ENCODE measurements around the gene SHISA9. TPM values are rescaled to one million over a fixed set of nuclear protein-coding genes. Genes with fewer than 3 reads are reported as not detected.
"Not testable (repeated sequence)": the region's sequence is repeated elsewhere in the genome, so short reads cannot be mapped to it uniquely, and the experiment has no call there.

SHISA9 gene
- total RNA-seq, 1 donor from 2014 or later = not detected

DNA sequence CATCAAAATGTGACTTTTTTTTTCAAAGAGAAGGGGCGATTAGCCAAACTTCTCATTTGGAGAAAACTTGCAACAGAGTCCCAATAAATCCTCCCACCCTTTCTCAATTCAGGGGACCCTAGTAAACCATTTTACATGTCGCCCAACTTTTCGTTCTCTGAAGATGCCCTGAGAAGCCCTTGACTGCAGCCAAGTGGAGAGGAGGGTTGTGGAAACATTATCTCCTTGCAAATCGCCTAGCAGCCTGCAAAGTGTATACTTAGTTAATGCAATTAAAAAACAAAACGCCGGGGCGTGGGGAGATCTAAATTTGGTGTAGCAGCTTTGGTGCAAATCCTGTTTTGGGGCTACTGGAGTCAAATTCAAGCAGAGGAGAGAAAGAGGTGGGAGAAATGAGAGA is 1.2 kb upstream of the SHISA9 start:
- DNase-seq (ENCODE audit: low read depth, low spot score) = no peak

DNA sequence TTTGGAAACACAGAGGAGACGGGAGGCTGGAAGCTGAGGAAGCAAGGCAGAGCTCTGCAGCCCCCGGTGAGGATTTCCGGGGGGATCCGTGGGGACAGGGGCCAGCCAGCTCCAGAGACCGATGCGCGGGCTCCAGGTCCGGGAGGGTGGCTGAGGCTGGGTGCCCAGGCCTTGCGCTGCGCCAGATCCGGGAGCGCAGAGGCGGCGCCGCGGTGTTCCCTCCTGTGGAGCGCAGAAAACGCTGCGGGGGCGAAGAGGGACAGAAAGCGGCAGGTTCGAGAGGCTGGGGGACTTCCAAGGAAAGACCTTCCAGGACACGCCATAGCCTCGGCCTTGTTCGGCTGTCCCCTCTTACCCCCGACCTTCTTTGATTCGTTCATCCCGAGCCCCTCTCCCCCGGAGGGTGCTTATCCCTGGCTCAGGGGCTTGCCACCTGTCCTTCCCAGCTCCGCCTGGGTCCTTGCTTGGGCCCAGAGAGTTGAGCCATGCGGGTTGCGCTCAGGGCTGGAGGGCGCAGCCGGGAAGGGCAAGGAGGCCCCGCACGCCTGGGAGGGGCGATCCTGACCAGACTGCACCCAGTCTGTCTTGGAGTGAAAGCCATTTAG is 697 bp upstream of the SHISA9 start:
- DNase-seq (ENCODE audit: low read depth, low spot score) = no peak

DNA sequence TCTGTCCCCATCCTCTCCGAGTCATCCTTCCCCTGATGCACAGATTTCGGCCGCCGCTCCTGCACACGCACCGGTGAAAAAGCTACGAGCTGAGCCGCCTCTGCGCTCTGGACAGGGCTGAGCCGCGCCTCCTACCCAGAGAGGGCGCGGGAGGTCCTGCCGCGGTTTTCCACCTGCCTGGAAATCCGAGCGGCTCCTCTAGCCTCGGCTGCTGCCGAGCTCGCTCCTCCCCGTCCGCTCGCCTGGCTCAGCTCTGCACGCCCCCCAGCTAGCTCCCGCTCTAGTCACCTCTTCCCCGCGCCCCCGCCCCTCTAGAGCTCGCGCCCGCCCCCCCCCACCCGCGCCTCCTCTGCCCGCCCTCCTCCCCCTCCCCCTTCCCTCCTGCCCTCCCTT is 198 bp upstream of the SHISA9 start:
- DNase-seq (ENCODE audit: low read depth, low spot score) = no peak

DNA sequence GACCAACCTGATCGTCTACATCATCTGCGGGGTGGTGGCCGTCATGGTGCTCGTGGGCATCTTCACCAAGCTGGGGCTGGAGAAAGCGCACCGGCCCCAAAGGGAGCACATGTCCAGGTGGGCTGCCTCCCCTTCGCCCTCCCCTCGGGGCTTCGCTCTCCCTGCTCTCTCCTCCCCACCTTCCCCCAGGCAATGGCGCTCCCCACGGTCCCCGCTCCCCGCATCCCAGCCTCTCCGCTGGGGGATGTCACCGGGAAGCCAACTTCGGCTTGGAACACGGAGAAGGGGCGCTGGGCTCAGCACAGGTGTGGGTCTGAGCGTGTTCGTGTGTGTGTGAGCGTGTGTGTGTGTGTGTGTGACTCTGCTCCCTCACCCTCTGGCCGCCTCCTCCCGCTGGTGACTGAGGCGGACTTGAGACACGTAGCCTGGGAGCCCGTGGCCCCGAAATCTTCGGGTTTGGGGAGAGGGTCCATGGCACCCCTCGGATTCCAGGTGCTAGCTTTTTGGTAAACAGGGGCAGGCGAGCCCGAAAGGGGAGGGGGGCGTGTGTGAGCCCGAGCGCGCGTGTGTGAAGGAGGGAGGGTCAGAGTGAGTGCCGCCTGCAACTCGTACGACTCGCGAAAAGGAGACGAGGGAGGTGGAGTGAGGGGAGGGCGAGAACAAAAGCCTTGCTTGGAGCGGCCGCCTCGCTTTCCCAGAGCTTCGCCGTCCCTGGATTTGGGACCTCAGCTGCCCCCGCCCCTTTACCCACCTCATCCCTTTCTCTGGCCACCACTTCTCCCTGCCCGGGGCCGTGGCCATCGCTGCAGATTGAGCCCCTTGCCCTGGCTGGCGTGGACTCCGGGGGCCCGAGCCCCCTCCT is 1.3 kb downstream of the SHISA9 start:
- no peak for DNase-seq (ENCODE audit: low read depth, low spot score)

DNA sequence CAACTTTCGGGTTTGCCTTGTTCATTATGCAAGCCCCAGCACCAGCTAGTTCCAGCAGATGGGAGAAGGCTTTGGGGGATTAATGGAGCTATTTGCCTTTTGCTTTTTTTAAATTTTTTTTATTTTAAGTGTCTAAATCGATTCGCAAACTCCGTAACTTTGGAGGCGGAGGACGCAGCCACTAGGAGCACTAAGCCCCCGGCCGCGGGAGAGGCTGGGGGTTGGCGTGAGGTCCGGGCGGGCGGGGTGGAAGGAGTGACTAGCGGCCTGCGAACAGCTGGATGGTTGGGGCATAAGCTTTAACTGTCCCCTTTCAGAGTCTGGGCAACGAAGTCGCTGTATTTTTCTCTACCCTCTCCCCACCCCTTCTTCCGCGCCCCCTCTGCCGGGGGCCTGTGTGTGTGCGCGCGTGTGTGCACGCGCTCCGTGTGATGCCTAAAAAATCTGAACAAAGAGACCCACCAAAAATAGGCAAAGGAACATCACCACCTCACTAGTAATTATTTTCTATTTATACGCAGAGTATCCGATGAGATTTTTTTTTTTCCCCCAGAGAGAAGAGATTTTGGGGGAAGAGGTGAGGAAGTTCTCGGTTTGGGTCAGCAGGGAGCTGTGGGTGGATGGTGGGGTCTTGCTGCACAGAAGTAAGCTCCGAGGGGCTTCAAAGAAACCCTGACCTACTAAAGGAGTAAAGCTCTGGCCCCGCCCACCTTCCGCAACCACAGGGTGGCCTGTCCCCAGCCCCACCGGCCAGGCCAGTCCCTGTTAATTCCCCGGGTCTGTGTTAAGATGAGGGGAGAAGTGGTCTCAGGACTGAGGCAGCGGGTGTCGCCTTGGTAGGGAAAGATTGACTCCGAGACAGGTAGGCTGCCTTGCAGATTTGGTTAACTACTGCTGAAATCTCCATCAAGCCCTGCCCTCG is 2.3 kb downstream of the SHISA9 start:
- no peak for DNase-seq (ENCODE audit: low read depth, low spot score)

DNA sequence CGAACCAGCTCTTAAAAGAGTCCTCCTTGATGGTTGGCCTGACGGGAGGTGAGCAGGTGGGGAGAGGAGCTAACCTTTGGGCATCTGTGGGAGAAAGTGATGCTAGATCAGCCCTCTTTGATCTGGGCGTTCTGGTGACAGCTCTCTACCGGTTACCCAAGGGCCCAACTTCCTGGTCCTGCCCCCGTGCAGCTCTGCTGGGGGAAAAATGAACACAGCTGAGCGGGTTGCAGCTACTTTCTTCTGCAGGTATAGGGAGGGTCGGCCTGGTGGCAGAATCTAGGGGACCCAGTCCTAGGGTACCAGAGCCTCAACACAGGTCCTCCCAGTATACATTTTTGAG is 2.9 kb downstream of the SHISA9 start:
- no peak for DNase-seq (ENCODE audit: low read depth, low spot score)

DNA sequence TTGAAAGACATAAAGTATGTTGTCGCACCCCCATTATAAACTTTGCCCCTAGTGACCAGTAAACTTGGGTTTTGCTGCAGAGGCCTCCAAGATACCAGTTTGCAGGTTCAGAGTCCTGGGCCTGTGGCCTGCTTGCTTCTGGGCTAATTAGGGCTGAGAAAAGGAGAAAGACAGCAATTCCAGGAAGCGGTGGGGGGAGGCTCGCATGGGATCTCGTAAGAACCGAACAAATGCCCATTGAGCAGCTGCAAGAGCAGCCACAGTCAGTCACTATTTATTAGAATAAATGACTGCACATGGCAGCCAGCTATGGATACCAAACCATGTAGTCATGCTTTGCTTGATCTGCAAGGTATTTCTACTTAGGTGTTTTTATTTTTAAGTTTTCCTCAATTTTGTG is 4.9 kb downstream of the SHISA9 start:
- no peak for DNase-seq (ENCODE audit: low read depth, low spot score)

DNA sequence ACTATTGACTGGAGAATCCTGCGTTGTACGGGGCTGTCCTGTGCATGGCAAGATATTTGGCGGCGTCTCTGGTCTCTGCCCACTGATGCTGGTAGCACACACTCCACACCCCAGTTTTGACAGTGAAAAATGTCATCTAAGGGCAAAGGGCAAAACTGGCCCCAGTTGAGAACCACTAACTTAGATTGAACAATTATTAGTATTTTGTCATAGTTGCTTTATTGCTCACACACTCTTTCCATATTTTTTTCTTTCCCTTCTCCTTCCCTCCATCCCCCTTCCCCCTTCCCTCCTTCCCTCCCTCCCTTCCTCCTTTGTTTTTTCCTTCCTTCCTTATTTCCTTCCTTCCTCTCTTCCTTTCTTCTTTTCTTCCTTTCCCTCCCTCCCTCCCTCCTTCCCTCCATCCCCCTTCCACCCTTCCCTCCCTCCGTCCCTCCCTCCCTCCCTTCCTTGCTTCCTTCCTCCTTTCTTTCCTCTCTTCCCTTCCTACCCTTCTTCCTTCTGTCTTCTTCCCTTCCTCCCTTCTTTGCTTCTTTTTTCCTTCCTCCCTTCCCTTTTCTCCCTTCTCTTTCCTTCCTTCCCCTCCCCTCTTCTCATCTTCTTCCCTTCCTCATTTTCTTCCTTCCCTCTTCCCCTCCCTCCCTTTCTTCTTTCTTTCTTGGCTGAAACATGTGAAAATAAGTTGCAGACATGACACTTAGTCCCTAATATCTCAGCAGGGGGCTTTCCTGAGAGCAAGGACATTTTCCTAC is 5.5 kb downstream of the SHISA9 start:
- no peak for DNase-seq (ENCODE audit: low read depth, low spot score)

DNA sequence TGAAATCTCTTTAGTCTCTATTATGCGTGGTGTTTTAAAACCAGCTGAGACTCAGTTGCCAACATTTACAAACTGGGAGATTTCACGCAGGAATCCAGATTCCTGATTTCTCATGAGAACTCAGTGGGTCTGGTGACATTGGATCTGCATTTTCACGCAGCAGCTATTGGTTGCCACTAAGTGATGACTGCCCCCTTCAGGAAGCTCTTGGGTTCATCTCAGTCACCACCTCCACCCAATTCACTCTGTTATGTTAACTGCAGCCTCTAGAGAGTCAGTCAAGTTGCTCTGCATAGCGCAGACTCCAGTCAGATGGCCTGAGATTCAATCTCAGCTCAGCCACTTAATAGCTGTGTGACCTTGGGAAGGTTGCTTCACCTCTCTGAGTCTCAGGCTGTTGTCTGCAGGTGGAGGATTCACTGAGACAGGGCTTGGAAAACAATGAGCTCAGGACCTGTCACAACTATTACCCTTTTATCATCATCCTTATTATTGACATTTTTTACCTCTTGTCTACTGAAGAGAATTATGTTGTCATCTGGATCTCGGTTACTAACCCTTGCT is 6.4 kb downstream of the SHISA9 start:
- no peak for DNase-seq (ENCODE audit: low read depth, low spot score)

DNA sequence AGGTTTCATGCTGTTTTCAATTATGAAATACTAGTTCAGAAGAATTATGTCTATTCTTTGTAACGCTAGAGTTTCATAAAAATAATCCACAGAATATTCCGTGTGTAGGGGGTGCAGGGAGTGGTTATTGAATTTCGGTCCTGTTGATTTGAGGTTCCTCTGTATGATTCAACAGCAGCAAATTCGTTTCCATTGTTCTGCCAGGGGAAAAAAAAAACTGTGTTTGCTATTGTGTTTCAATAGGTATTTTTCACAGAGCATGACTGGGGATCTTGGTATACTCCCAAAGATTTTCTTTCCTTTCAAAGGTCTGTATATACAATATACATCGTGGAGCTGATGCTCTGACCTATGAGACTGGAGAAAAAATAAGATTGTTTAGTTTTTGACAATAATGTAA is 15.8 kb downstream of the SHISA9 start:
- DNase-seq (ENCODE audit: low read depth, low spot score) = no peak

DNA sequence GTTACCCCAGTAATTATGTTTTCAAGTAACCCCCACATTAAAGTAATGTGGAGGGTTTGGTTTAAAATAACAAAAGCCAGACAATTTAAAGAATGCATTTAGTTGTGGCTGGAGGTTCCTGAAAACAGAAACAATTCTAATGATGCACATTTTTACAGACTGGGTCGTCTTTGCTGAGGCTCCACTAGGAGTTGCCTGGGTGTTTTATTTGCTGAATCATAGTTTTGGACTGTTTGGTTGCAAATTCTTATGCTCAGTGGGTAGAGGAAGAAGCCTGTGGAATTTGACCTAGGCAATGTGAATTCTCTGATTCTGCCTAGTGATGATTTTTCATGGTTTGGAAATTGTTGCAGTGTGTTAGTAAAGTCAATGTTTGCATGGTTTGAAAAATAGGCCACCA is 16.3 kb downstream of the SHISA9 start:
- DNase-seq (ENCODE audit: low read depth, low spot score) = no peak

DNA sequence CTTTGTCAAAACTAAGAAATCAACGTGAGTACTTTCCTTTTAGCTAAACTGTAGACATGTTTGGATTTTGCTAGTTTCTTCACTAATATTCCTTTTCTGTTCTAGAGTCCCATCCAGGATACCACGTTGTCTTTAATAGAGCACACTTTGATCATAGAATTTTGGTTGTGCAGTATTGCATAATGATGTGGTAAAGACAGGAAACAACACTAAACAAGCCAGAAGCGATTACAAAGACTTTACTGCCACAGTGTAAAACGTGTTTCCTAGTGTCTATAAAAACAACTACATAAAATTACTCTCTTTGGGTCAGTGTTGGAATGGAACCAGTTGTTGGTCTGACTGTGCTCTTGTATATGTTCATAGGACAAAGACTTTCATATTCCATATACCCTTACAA is 19.3 kb downstream of the SHISA9 start:
- DNase-seq (ENCODE audit: low read depth, low spot score) = no peak

DNA sequence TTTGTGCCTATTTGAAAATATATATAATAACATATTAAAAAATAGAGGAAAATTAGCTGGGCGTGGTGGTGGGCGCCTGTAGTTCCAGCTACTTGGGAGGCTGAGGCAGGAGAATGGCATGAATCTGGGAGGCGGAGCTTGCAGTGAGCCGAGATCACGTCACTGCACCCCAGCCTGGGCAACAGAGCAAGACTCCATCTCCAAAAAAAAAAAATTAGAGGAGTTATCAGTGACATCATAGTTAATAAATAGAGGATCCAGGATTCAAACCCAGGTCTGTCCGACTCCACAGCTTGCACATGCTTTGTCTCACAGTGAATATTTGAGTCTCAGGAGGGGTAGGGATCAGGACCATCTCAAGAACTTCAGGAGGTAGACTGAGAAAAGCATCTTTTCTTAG is 22.2 kb downstream of the SHISA9 start:
- DNase-seq (ENCODE audit: low read depth, low spot score) = not testable (repeated sequence)

DNA sequence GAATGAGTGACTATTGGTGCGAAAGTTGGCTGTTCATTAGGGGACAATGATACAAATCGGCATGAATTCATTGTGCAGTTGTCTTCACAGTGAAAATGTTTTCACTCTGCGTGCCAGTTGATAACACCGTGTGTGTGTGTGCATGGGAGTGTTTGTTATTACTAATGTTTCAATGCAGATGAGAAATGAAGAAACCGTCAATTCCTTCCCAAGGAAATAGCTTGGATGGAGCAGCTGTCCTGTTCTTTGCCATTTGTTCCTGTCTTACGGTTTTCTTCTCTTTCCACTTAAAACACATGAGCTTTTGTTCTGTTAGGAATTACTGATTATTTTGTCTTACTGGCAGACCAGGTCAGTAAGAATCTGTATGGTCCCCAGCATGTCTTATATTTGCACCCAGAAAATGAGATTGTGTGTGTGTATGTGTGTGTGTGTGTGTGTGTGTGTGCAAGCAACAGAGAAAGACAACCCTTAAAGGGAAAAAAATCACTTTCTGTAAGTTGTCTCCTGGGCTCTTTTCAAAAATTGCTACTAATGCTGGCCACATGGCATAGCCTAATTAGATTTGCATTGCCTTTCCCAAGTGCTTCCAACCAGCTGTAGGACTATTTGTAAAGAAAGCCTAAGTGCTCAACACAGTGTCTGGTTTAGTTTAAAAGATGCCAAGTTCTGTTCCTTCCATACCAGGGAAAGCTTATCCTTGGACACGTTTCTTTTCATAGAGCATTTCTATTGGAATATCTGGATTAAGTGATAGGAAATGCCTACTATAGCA is 23.8 kb downstream of the SHISA9 start:
- no peak for DNase-seq (ENCODE audit: low read depth, low spot score)

DNA sequence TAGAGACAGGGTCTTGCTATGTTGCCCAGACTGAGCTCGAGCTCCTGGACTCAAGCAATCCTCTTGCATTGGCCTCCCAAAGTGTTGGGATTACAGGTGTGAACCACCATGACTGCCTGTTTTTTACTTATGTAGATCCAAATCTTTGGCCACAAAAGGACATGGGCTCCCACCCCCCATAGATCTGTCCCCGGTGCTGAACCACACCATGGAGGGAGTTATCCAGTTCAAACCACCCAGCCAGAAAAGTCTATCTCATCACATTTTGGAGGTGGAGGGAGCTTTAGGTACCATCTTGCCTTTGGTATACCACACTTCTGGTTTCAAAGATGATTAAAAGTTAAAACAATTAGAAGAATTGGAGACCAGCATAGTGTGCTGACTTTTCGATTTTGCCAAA is 26.2 kb downstream of the SHISA9 start:
- no peak for DNase-seq (ENCODE audit: low read depth, low spot score)

DNA sequence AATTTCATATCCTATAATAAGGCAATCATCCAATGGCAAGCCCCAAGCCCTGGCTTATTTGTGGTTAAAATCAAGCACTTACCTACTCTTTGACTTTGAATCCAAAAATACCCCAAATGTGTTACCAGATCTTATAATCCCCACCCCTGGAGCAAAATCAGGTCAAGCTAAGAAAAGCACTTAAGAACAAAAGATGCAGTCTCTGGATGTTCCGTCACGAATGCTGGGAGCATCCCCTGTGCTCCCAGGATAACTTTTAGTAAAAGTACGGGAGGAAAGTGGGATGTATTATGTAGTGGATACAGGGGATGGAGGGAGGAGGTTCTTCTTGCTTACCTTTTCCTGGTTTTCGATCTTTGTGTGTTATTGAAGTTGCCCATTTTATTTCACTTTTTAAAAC is 29.5 kb downstream of the SHISA9 start:
- no peak for DNase-seq (ENCODE audit: low read depth, low spot score)

DNA sequence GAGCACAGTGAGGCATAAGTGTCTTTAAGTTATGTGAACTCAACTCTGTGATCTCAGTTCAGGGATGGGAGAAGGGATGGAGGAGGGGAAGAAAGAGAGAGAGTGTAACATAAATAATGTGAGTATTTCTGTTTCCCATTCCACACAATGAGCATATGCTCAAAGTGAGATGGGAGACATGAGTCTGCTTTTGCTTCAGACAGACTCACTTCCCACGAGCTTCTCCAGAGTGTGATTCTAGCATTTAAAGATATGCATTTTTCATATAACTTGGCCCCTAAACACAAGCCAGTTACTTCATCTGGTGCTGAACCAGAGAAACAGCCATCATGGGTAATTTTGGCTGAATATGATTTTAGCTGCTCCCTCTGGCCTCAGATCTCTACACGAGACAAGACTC is 35.0 kb downstream of the SHISA9 start:
- no peak for DNase-seq (ENCODE audit: low read depth, low spot score)

DNA sequence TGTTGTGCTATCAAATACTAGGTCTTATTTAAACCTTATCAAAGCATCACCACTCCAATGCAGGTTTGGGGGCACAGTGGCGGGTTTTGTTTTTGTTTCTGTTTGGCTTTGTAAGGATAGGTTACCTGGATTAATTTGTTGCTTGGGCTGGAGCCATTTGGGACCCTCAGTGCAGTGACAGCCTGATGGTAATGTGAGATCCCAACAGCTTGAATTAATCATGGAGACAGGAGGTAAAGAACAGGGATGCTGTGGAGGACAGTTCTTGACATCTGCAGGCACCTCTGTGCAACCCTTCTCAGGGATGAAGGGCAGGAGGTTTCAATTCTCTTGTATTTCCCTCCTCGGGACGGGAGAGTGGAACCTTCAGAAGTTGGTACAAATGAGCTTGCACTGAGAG is 40.5 kb downstream of the SHISA9 start:
- DNase-seq (ENCODE audit: low read depth, low spot score) = no peak

DNA sequence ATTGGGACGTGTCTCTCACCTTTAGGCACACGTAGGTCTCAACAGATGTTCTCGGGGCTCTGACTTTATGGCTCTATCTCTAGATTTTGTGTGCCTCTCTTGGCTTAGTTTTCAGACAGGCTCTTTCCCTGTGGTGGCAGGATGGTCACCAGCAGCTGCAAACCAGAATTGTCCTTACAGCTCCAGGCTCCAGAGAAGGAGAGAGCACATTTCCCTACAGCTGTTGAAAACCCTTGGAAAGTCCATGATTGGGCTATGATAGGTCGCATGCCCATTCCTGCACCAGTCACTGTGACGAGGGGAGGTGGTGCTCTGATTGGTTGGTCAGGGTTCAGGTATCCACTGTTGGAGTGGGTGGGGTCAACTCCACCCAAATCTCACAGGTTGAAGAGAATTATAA is 41.5 kb downstream of the SHISA9 start:
- DNase-seq (ENCODE audit: low read depth, low spot score) = no peak

DNA sequence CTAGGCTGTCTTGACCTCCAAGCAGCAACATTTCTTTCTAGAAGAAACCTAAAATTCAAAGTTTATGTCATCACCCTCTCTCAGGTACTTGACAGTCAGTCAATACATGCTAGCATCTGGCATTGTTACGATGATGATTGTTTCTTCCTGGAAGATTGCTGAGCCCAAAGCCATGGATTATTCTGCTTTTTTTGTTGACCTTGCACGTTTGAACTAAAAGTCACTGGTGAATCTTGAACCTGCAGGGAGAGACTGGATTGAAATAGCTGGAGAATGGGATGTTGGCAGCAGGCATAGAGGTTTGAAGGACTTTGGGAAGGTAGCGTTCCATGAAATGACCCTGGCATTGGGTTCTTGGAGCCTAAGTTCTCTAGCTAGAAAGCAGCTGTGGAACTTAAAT is 42.9 kb downstream of the SHISA9 start:
- DNase-seq (ENCODE audit: low read depth, low spot score) = no peak

All from pulmonary artery endothelial cell (primary cell).